Kidney epithelial cell (primary cell): ENCODE data around the gene SLC16A3. TPM values are rescaled to one million over a fixed set of nuclear protein-coding genes. Genes with fewer than 3 reads are reported as not detected.
"Not testable (repeated sequence)": the region's sequence is repeated elsewhere in the genome, so short reads cannot be mapped to it uniquely, and the experiment has no call there.

Experiments
- DNase-seq: peaks from one replicate; pipeline ENCODE4 v3.0.0-alpha.2; 2010; ENCODE audit warnings: low read depth
- H3K27me3 ChIP-seq: 2 replicates; pipeline ENCODE4 v1.6.0; 2011; ENCODE audit warnings: low read length; ENCODE audit not compliant: control insufficient read depth, insufficient read depth
- H3K36me3 ChIP-seq: 2 replicates; pipeline ENCODE4 v1.5.1; 2011; ENCODE audit warnings: low read length; ENCODE audit not compliant: control insufficient read depth, insufficient read depth
- H3K4me3 ChIP-seq: 2 replicates; pipeline ENCODE4 v1.5.1; 2011; ENCODE audit warnings: low read depth, mild to moderate bottlenecking, control low read depth, low read length
- CTCF ChIP-seq: IDR thresholded peaks from 2 replicates; pipeline ENCODE4 v1.5.1; 2011; ENCODE audit warnings: mild to moderate bottlenecking, moderate library complexity, low read length, control low read depth, inconsistent platforms; ENCODE audit not compliant: insufficient read depth, poor library complexity, severe bottlenecking
- total RNA-seq: library from RNA; depleted of rRNA; stranded (reverse); fragments of >200 nt; gene quantifications from 2 replicates; pipeline ENCODE4 v1.2.3, GENCODE V29; 2015

Gene SLC16A3
- total RNA-seq, 1 donor from 2014 or later: 83.4 TPM

- H3K4me3 ChIP-seq: no peak overlapping the region
- no peak for DNase-seq
- TF ChIP-seq CTCF: no peak
- peaks cover 13% of the 10 kb centered on the region for H3K36me3 ChIP-seq
- no peaks in the 10 kb centered on the region for H3K27me3 ChIP-seq
These were observed 23.8 kb downstream of the SLC16A3 start for GRCh38 chr17:82252511-82253178.

DNA sequence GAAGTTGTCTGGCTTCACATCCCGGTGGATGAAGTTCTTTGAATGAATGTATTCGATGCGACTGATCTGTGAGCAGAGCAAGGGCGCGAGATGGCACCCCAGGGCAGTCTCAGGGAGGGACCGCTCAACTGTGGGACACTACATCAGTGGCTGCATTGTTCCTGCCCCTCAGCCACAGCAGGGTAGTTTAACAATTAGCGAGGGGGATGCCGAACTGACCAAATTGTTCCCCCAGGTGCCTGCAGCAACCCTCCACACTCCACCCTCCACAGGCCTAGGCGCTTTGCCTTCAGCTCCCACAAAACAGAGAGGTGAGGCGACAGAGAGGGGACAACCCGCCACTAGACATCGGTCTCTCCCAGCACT lies 24.3 kb downstream of the SLC16A3 start:
- TF ChIP-seq CTCF: no peak
- H3K27me3 ChIP-seq: no peaks in the 10 kb centered on the region
- DNase-seq: no peak
- peaks cover 13% of the 10 kb centered on the region for H3K36me3 ChIP-seq
- H3K4me3 ChIP-seq: no peak overlapping the region

DNA sequence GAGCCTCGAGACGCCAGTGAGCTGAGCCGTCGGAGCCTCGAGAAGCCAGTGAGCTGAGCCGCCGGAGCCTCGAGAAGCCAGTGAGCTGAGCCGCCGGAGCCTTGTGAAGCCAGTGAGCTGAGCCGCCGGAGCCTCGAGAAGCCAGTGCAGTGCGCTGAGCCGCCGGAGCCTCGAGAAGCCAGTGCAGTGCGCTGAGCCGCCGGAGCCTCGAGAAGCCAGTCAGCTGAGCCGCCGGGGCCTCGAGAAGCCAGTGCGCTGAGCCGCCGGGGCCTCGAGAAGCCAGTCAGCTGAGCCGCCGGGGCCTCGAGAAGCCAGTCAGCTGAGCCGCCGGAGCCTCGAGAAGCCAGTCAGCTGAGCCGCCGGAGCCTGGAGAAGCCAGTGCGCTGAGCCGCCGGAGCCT lies 25.3 kb downstream of the SLC16A3 start:
- not testable (repeated sequence) for H3K4me3 ChIP-seq, DNase-seq, H3K27me3 ChIP-seq
- peaks cover 13% of the 10 kb centered on the region for H3K36me3 ChIP-seq

DNA sequence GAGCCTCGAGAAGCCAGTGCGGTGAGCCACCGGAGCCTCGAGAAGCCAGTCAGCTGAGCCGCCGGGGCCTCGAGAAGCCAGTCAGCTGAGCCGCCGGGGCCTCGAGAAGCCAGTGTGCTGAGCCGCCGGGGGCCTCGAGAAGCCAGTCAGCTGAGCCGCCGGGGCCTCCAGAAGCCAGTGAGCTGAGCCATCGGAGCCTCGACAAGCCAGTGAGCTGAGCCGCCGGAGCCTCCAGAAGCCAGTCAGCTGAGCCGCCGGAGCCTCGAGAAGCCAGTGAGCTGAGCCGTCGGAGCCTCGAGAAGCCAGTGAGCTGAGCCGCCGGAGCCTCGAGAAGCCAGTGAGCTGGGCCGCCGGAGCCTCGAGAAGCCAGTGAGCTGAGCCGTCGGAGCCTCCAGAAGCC lies 25.9 kb downstream of the SLC16A3 start:
- H3K36me3 ChIP-seq: peaks cover 13% of the 10 kb centered on the region
- not testable (repeated sequence) for H3K27me3 ChIP-seq

DNA sequence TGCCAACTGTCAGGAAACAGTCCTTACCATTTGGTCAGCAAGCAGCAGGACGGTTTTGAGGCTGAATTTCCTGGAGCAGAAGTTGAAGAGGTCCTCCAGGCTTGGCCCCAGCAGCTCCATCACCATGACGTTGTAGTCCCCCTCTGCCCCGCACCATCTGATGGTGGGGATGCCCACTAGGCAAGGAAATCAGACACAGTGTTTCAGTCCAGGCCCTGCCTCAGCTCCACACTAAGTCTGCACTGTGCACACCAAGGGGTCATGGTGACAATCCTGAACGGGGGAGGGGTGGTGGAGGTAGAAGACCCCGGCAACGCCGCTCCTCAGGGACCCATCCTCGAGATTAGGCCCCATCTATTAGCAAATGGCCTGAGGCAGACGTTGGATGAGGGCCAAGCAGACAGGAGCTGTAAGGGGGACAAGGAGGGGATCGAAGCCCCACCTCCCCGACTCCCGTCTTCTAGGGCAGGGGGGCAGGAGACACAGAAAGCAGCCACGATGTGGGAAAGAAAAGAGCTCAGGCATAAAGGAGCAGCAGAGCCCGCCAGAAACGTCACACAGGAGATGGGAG lies 26.6 kb downstream of the SLC16A3 start:
- Histone ChIP-seq H3K27me3 (no peaks in the 10 kb centered on the region), H3K36me3 (peaks cover 13% of the 10 kb centered on the region), H3K4me3 (no peak overlapping the region)
- DNase-seq: no peak
- TF ChIP-seq CTCF: no peak

More for the DNA sequence above, 25.9 kb downstream of the SLC16A3 start:
- DNase-seq, H3K4me3 ChIP-seq: not testable (repeated sequence)

DNA sequence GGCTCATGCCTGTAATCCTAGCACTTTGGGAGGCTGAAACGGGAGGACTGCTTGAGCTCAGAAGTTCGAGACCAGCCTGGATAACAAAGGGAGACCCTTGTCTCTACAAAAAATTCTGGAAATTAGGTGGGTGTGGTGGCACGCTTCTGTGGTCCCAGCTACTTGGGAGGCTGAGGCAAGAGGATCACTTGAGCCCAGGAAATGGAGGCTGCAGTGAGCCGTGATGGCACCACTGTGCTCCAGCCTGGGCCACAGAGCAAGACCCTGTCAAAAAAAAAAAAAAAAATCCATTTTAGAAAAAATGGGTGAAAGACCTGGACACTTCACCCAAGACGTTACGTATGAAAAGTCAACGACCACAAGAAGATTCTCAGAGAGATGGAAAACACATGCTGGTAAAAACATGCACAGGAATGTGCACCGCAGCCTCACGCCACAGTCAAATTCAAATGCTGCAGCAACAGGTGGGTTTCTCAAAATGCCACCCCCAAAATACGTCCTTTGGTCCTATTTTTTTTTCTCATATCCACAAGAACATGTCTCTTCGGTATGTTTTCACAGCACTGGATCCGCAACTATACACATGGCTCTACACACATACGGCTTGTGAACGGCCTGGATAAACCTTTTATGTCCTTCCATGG lies 27.5 kb downstream of the SLC16A3 start:
- Histone ChIP-seq H3K4me3 (no peak overlapping the region), H3K27me3 (no peaks in the 10 kb centered on the region), H3K36me3 (peaks cover 17% of the 10 kb centered on the region)
- no peak for DNase-seq
- no peak for TF ChIP-seq CTCF
